HepG2 (cell line): Measurements from ENCODE around the gene CD2AP. TPM values are rescaled to one million over a fixed set of nuclear protein-coding genes. Genes with fewer than 3 reads are reported as not detected.

ENCODE experiments used
- ATAC-seq: fragments of 200-7000 bp; cut with Tn5 transposase; 3 replicates; pipeline ENCODE4 v1.9.1; 2020; ENCODE audit warnings: mild to moderate bottlenecking, moderate library complexity
- BruUV-seq: library from RNA; stranded (reverse); fragments of 400-500 nt; replicated peaks from 2 replicates; lab custom pipeline; 2021; lab: Mats Ljungman, UMichigan
- CTCF ChIA-PET: fragments of 300-600 bp; formaldehyde crosslinking; extraction: SDS; loops from one replicate; lab custom pipeline; 2021; ENCODE audit warnings: low total read pairs, inconsistent platforms, low intra/inter-chr PET ratio; lab: Yijun Ruan, JAX
- POLR2A ChIA-PET: fragments of 350-600 bp; sonication (Branson Sonifier 250); formaldehyde crosslinking; loops from one replicate; lab custom pipeline; 2020; ENCODE audit warnings: antibody characterized with exemption, inconsistent platforms; lab: Yijun Ruan, JAX
- DNase-seq: peaks from one replicate; pipeline ENCODE4 v3.0.0-alpha.2; 2015; ENCODE audit warnings: low spot score
- FAIRE-seq: peaks from 3 replicates; lab custom pipeline; 2011; peaks lifted over from hg19 to GRCh38; lab: Jason Lieb, UNC
- H2AFZ ChIP-seq: one replicate; pipeline ENCODE4 v1.6.1; 2011; ENCODE audit warnings: low read length, inconsistent platforms
- H3K27ac ChIP-seq: fragments of 300-600 bp; 3 replicates; pipeline ENCODE4 v1.8.0; 2011; ENCODE audit warnings: mixed run types, mild to moderate bottlenecking, mixed read lengths, low read length, inconsistent platforms; ENCODE audit not compliant: insufficient read depth; ENCODE audit errors: extremely low read length
- H3K27me3 ChIP-seq, 2 experiments: fragments of 200-600 bp in 1 of 2; 2 replicates in 1 of 2; 3 replicates in 1 of 2; pipeline versions ENCODE4 v1.6.0 to v1.8.0; 2011; ENCODE audit warnings: low read length in 2 of 2, mild to moderate bottlenecking in 2 of 2, moderate library complexity in 2 of 2, inconsistent platforms in 1 of 2; ENCODE audit not compliant: insufficient read depth in 2 of 2, control insufficient read depth in 1 of 2
- H3K36me3 ChIP-seq, 2 experiments: fragments of 200-600 bp in 1 of 2; replicated peaks in 1 of 2; 2 replicates in 1 of 2; 3 replicates in 1 of 2; pipeline versions ENCODE4 v1.5.1 to v1.8.0; 2011; ENCODE audit warnings: low read length in 2 of 2, inconsistent platforms in 1 of 2; ENCODE audit not compliant: insufficient read depth in 2 of 2, control insufficient read depth in 1 of 2
- H3K4me1 ChIP-seq: 2 replicates; pipeline ENCODE4 v1.5.1; 2012; ENCODE audit warnings: low read length, inconsistent platforms; ENCODE audit not compliant: insufficient read depth
- H3K4me2 ChIP-seq: 2 replicates; pipeline ENCODE4 v1.6.0; 2011; ENCODE audit warnings: low read depth, low read length, inconsistent platforms
- H3K4me3 ChIP-seq, 3 experiments: fragments of 200-600 bp in 1 of 3; sonication (generic), shearing (Covaris generic) in 1 of 3; replicated peaks in 1 of 3; 2 replicates each; pipeline ENCODE4 v1.5.1; 2011 to 2016; ENCODE audit warnings: low read length in 3 of 3, inconsistent platforms in 2 of 3, low read depth in 2 of 3, mild to moderate bottlenecking in 2 of 3, control low read depth in 1 of 3, mixed read lengths in 1 of 3; ENCODE audit not compliant: insufficient read depth in 1 of 3
- H3K79me2 ChIP-seq: one replicate; pipeline ENCODE4 v1.6.1; 2011; ENCODE audit warnings: low read length, inconsistent platforms; ENCODE audit not compliant: insufficient read depth
- H3K9ac ChIP-seq: 2 replicates; pipeline ENCODE4 v1.6.0; 2011; ENCODE audit warnings: mild to moderate bottlenecking, low read depth, low read length, inconsistent platforms; ENCODE audit not compliant: insufficient read depth
- H3K9me3 ChIP-seq: 2 replicates; pipeline ENCODE4 v1.5.1; 2012; ENCODE audit warnings: mild to moderate bottlenecking, low read length
- H4K20me1 ChIP-seq: 2 replicates; pipeline ENCODE4 v1.6.0; 2011; ENCODE audit warnings: inconsistent platforms, mild to moderate bottlenecking, low read length, moderate library complexity; ENCODE audit not compliant: insufficient read depth
- ATF7-NPFF ChIP-seq: sonication (generic); formaldehyde crosslinking; IDR thresholded peaks from 2 replicates; pipeline ENCODE4 v1.8.1; 2023; ENCODE audit warnings: mild to moderate bottlenecking, low read depth, missing genetic modification reagents, moderate library complexity
- EHMT2 ChIP-seq: fragments of 200-600 bp; sonication (generic); IDR thresholded peaks from 2 replicates; pipeline ENCODE4 v1.7.0; 2017; ENCODE audit warnings: antibody characterized with exemption, low read depth, low read length, borderline replicate concordance
- HDAC2 ChIP-seq: sonication (generic); formaldehyde crosslinking; IDR thresholded peaks from 2 replicates; pipeline ENCODE4 v1.4.0; 2020; ENCODE audit warnings: missing genetic modification reagents
- SIN3A ChIP-seq: IDR thresholded peaks from 2 replicates; pipeline ENCODE4 v1.6.1; 2011; ENCODE audit warnings: low read depth, mild to moderate bottlenecking, control low read depth, low read length, borderline replicate concordance
- WIZ ChIP-seq: sonication (generic); formaldehyde crosslinking; IDR thresholded peaks from 2 replicates; pipeline ENCODE4 v1.5.1; 2020; ENCODE audit warnings: mild to moderate bottlenecking, missing genetic modification reagents
- ZFX ChIP-seq: sonication (generic); formaldehyde crosslinking; IDR thresholded peaks from 2 replicates; pipeline ENCODE4 v1.4.0; 2020; ENCODE audit warnings: mild to moderate bottlenecking, low read depth, missing genetic modification reagents, moderate library complexity
- ZNF331 ChIP-seq: sonication (generic); formaldehyde crosslinking; IDR thresholded peaks from 2 replicates; pipeline ENCODE4 v1.4.0; 2020; ENCODE audit warnings: missing genetic modification reagents
- ZNF343 ChIP-seq: sonication (generic); formaldehyde crosslinking; IDR thresholded peaks from 2 replicates; pipeline ENCODE4 v1.4.0; 2020; ENCODE audit warnings: mild to moderate bottlenecking, missing genetic modification reagents
- ZNF644 ChIP-seq: IDR thresholded peaks from 2 replicates; pipeline ENCODE4 v1.6.1; 2016; ENCODE audit warnings: low read depth
- ZNF7 ChIP-seq: IDR thresholded peaks from 2 replicates; pipeline ENCODE4 v1.6.1; 2016; ENCODE audit warnings: missing biosample characterization, missing genetic modification reagents
- WGBS: methylation state at CpG from one replicate; pipeline ENCODE4 v1.1.6; 2017; ENCODE audit warnings: low lambda C conversion rate; 5-methylcytosine and 5-hydroxymethylcytosine counted together
- in situ Hi-C: cut with HindIII; loops from 2 replicates; pipeline ENCODE4 v1.10.0; 2017; ENCODE audit warnings: low pct_unique_long_range_greater_than_20kb; ENCODE audit not compliant: extremely low pct_ligation_motif_present
- intact Hi-C: fragments of 100-400 bp; cut with micrococcal nuclease; formaldehyde crosslinking; loops from one replicate; pipeline ENCODE4 v1.10.0; 2022; ENCODE audit not compliant: unreplicated experiment
- polyA plus RNA-seq, 8 experiments: library from polyadenylated mRNA; depleted of rRNA in 3 of 8; stranded (reverse) in 7 of 8; unstranded in 1 of 8; fragments of >200 nt; fragmentation: Illumina TruSeq in 4 of 8; extraction: Trizol in 4 of 8; gene quantifications; 2 replicates each; pipeline versions ENCODE4 v1.2.1 to v1.2.3, GENCODE V29; 2011 to 2016; ENCODE audit warnings: low read depth in 4 of 8, missing spikeins in 1 of 8, mixed read lengths in 1 of 8; ENCODE audit not compliant: insufficient read depth in 1 of 8
- total RNA-seq, 5 experiments: library from RNA; depleted of rRNA; stranded (reverse); fragments of >200 nt; fragmentation: Illumina TruSeq; extraction: Trizol; gene quantifications; 2 replicates each; pipeline ENCODE4 v1.2.3, GENCODE V29; 2016; ENCODE audit warnings: low read depth in 1 of 5
- TF ChIP-seq, protein P1 (sequence below): IDR thresholded peaks from 2 replicates; pipeline ENCODE4 v1.6.1; 2016; ENCODE audit warnings: low read depth, borderline replicate concordance
- TF ChIP-seq, protein P2 (sequence below): sonication (generic); formaldehyde crosslinking; IDR thresholded peaks from 2 replicates; pipeline ENCODE4 v1.5.1; 2020; ENCODE audit warnings: mild to moderate bottlenecking, missing genetic modification reagents
- TF ChIP-seq, protein P3 (sequence below): sonication (generic); formaldehyde crosslinking; conservative IDR thresholded peaks from 2 replicates; pipeline ENCODE4 v1.8.1; 2023; ENCODE audit warnings: missing genetic modification reagents
- TF ChIP-seq, protein P4 (sequence below): sonication (generic); formaldehyde crosslinking; IDR thresholded peaks from 2 replicates; pipeline ENCODE4 v1.5.0; 2020; ENCODE audit warnings: missing genetic modification reagents
- TF ChIP-seq, protein P5 (sequence below): sonication (generic); formaldehyde crosslinking; IDR thresholded peaks from 2 replicates; pipeline ENCODE4 v1.4.0; 2020; ENCODE audit warnings: mild to moderate bottlenecking, missing genetic modification reagents
- TF ChIP-seq, protein P6 (sequence below): sonication (generic); formaldehyde crosslinking; IDR thresholded peaks from 2 replicates; pipeline ENCODE4 v1.5.0; 2020; ENCODE audit warnings: missing genetic modification reagents

The CD2AP gene
- total and polyA plus RNA-seq, 2 of the 13 experiments (the other 11 are each of a cell fraction or from before 2014, with no cell fraction given) = 8.6 to 31.9 TPM

DNA sequence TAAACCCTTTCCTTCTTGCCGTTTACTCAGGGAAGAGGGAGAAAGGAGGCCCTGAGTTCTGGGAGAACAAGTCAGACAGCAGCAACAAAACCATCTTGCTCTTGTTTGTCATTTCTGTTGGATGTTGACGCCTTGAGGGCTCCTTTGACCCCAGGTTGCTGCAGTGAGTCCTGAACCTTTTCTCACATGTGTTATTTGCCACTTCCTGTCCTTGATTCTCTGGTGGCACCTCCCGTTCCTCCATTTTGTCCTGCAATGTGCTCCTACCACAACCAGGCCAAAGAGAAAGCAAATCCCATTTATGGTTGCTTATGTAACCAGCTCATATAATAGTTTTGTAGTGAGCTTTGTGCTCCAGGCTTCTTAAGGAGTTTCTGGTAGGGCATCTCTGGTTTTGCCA, 154.2 kb downstream of the CD2AP start:
- ChIA-PET CTCF (interaction anchor here (1.5 to 3.1 kb wide), 2 partner anchors 102 to 148 kb away, joined by 13 to 37 read pairs; no protein-coding TSS in a partner anchor), POLR2A (interaction anchor here (1.2 kb wide), 1 partner anchor 154 kb away, joined by 4 read pairs; the partner anchor contains the start of gene CD2AP)
- Histone ChIP-seq H3K27me3 (0 out of 5 replicates have a peak, but pooled peaks cover 0 to 4% of the 10 kb centered on the region in 2 experiments), H3K4me1 (peaks cover 31% of the 10 kb centered on the region), H3K27ac (no peak overlapping the region), H2AFZ (peak overlapping the region; percentile 78), H3K9ac (peak overlapping the region; percentile 47), H3K4me3 (peak overlapping the region in 1 of 3 experiments; percentile 42; a peak in 3 of 6 replicates), H3K79me2 (no peaks in the 10 kb centered on the region), H3K36me3 (no peaks in the 10 kb centered on the region), H3K4me2 (peak overlapping the region; percentile 76), H4K20me1 (no peaks in the 10 kb centered on the region), H3K9me3 (no peaks in the 10 kb centered on the region)
- in situ Hi-C loops (loop anchor here (5.0 kb wide), 1 partner anchor 151 kb away; the partner anchor contains the start of gene OPN5), intact Hi-C loops (loop anchor here (1.0 to 10.0 kb wide), 5 partner anchors 103 to 1783 kb away; no protein-coding TSS in a partner anchor)
- no peak for FAIRE-seq
- ATAC-seq = peak; percentile 20
- 26% methylated on average over 3 of the region's 3 CpGs for WGBS
- peak; percentile 9 for DNase-seq
- BruUV-seq = no TSS peak
- TF ChIP-seq EHMT2 (no peak), HDAC2 (CRISPR knock-in tag) (no peak), SIN3A (no peak), ZNF7 (CRISPR knock-in tag) (no peak), ZNF644 (0 out of 2 replicates have a peak, but pooled peaks have one; percentile 12), ZFX (CRISPR knock-in tag) (peak; percentile 29; the same call in 1 of the 2 replicates), ATF7-NPFF (CRISPR knock-in tag) (no peak), ZNF331 (CRISPR knock-in tag) (no peak), ZNF343 (CRISPR knock-in tag) (no peak), WIZ (CRISPR knock-in tag) (0 out of 2 replicates have a peak, but pooled peaks have one; percentile 60)
- TF ChIP-seq, protein P1, sequence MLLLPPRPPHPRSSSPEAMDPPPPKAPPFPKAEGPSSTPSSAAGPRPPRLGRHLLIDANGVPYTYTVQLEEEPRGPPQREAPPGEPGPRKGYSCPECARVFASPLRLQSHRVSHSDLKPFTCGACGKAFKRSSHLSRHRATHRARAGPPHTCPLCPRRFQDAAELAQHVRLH (CRISPR knock-in tag) = no peak
- TF ChIP-seq, protein P2, sequence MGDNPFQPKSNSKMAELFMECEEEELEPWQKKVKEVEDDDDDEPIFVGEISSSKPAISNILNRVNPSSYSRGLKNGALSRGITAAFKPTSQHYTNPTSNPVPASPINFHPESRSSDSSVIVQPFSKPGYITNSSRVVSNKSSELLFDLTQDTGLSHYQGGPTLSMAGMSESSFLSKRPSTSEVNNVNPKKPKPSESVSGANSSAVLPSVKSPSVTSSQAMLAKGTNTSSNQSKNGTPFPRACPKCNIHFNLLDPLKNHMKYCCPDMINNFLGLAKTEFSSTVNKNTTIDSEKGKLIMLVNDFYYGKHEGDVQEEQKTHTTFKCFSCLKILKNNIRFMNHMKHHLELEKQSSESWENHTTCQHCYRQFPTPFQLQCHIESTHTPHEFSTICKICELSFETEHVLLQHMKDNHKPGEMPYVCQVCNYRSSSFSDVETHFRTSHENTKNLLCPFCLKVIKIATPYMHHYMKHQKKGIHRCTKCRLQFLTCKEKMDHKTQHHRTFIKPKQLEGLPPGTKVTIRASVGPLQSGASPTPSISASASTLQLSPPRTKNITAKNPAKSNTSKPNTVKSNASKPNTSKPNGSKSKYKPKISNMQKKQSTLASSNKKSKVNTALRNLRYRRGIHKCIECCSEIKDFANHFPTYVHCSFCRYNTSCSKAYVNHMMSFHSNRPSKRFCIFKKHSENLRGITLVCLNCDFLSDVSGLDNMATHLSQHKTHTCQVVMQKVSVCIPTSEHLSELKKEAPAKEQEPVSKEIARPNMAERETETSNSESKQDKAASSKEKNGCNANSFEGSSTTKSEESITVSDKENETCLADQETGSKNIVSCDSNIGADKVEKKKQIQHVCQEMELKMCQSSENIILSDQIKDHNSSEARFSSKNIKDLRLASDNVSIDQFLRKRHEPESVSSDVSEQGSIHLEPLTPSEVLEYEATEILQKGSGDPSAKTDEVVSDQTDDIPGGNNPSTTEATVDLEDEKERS (CRISPR knock-in tag) = no peak
- TF ChIP-seq, protein P3, sequence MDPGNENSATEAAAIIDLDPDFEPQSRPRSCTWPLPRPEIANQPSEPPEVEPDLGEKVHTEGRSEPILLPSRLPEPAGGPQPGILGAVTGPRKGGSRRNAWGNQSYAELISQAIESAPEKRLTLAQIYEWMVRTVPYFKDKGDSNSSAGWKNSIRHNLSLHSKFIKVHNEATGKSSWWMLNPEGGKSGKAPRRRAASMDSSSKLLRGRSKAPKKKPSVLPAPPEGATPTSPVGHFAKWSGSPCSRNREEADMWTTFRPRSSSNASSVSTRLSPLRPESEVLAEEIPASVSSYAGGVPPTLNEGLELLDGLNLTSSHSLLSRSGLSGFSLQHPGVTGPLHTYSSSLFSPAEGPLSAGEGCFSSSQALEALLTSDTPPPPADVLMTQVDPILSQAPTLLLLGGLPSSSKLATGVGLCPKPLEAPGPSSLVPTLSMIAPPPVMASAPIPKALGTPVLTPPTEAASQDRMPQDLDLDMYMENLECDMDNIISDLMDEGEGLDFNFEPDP (CRISPR knock-in tag) = no peak
- TF ChIP-seq, protein P4, sequence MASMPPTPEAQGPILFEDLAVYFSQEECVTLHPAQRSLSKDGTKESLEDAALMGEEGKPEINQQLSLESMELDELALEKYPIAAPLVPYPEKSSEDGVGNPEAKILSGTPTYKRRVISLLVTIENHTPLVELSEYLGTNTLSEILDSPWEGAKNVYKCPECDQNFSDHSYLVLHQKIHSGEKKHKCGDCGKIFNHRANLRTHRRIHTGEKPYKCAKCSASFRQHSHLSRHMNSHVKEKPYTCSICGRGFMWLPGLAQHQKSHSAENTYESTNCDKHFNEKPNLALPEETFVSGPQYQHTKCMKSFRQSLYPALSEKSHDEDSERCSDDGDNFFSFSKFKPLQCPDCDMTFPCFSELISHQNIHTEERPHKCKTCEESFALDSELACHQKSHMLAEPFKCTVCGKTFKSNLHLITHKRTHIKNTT = no peak
- TF ChIP-seq, protein P5, sequence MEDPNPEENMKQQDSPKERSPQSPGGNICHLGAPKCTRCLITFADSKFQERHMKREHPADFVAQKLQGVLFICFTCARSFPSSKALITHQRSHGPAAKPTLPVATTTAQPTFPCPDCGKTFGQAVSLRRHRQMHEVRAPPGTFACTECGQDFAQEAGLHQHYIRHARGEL (CRISPR knock-in tag) = no peak
- TF ChIP-seq, protein P6, sequence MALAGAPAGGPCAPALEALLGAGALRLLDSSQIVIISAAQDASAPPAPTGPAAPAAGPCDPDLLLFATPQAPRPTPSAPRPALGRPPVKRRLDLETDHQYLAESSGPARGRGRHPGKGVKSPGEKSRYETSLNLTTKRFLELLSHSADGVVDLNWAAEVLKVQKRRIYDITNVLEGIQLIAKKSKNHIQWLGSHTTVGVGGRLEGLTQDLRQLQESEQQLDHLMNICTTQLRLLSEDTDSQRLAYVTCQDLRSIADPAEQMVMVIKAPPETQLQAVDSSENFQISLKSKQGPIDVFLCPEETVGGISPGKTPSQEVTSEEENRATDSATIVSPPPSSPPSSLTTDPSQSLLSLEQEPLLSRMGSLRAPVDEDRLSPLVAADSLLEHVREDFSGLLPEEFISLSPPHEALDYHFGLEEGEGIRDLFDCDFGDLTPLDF (CRISPR knock-in tag) = no peak
